PC-9 (cell line): ENCODE results near the gene LINGO1. TPM values are rescaled to one million over a fixed set of nuclear protein-coding genes. Genes with fewer than 3 reads are reported as not detected.

Experiments used
- Bru-seq: library from RNA; stranded (reverse); fragments of 400-500 nt; gene quantifications from one replicate; lab custom pipeline; 2021; lab: Mats Ljungman, UMichigan
- BruChase-seq, 2 experiments: library from RNA; stranded (reverse); fragments of 400-500 nt; gene quantifications; one replicate each; lab custom pipeline; 2021; lab: Mats Ljungman, UMichigan
- BruUV-seq: library from RNA; stranded (reverse); fragments of 400-500 nt; replicated peaks from 2 replicates; lab custom pipeline; 2021; lab: Mats Ljungman, UMichigan
- CTCF ChIA-PET: fragments of 300-600 bp; sonication (Branson Sonifier 250); formaldehyde crosslinking; loops from one replicate; lab custom pipeline; 2022; ENCODE audit warnings: antibody characterized with exemption; lab: Charles Lee
- POLR2A ChIA-PET: fragments of 300-600 bp; sonication (Branson Sonifier 250); formaldehyde crosslinking; loops from one replicate; lab custom pipeline; 2022; ENCODE audit warnings: antibody characterized with exemption; ENCODE audit not compliant: unreplicated experiment; lab: Charles Lee
- DNase-seq, 2 experiments: peaks; one replicate each; pipeline versions ENCODE4 v3.0.0 to v3.0.0-alpha.2; 2015 to 2022; ENCODE audit warnings: mixed read lengths in 1 of 2
- H2AFZ ChIP-seq: fragments of 200-600 bp; sonication (generic); 2 replicates; pipeline ENCODE4 v1.8.1; 2017; ENCODE audit warnings: antibody characterized with exemption
- H3F3A ChIP-seq: fragments of 200-600 bp; sonication (generic); 2 replicates; pipeline ENCODE4 v1.8.1; 2017; ENCODE audit warnings: antibody characterized with exemption, mild to moderate bottlenecking, low read depth; ENCODE audit not compliant: insufficient read depth
- H3K27ac ChIP-seq: fragments of 200-600 bp; sonication (generic); 2 replicates; pipeline ENCODE4 v1.6.1; 2016; ENCODE audit warnings: mixed run types
- H3K27me3 ChIP-seq: fragments of 200-600 bp; sonication (generic); 2 replicates; pipeline ENCODE4 v1.6.1; 2016; ENCODE audit warnings: low read depth, mixed run types; ENCODE audit not compliant: insufficient read depth
- H3K36me3 ChIP-seq: fragments of 200-600 bp; sonication (generic); 2 replicates; pipeline ENCODE4 v1.6.1; 2016; ENCODE audit warnings: low read depth, mixed run types
- H3K4me1 ChIP-seq: fragments of 200-600 bp; sonication (generic); replicated peaks from 2 replicates; pipeline ENCODE4 v1.6.1; 2016; ENCODE audit warnings: mixed run types; ENCODE audit not compliant: insufficient read depth
- H3K4me2 ChIP-seq: fragments of 200-600 bp; sonication (generic); 2 replicates; pipeline ENCODE4 v1.6.1; 2017; ENCODE audit warnings: mixed run types
- H3K4me3 ChIP-seq: fragments of 200-600 bp; sonication (generic); 2 replicates; pipeline ENCODE4 v1.6.1; 2016; ENCODE audit warnings: mixed run types
- H3K79me2 ChIP-seq: fragments of 200-600 bp; sonication (generic); 2 replicates; pipeline ENCODE4 v1.6.1; 2017; ENCODE audit warnings: low read depth, mixed run types
- H3K9me2 ChIP-seq: fragments of 200-600 bp; sonication (generic); 2 replicates; pipeline ENCODE4 v1.8.1; 2017; ENCODE audit warnings: mild to moderate bottlenecking; ENCODE audit not compliant: insufficient read depth
- H3K9me3 ChIP-seq: fragments of 200-600 bp; sonication (generic); 2 replicates; pipeline ENCODE4 v1.8.1; 2016; ENCODE audit warnings: low read depth; ENCODE audit not compliant: insufficient read depth
- H4K20me1 ChIP-seq: fragments of 200-600 bp; sonication (generic); 2 replicates; pipeline ENCODE4 v1.8.1; 2017; ENCODE audit not compliant: insufficient read depth
- CTCF ChIP-seq: fragments of 200-600 bp; sonication (generic); conservative IDR thresholded peaks from 2 replicates; pipeline ENCODE4 v1.6.1; 2017; ENCODE audit warnings: mixed run types, antibody characterized with exemption, mild to moderate bottlenecking, moderate library complexity
- EZH2 ChIP-seq: fragments of 200-600 bp; sonication (generic); IDR thresholded peaks from 2 replicates; pipeline ENCODE4 v1.8.0; 2017; ENCODE audit warnings: antibody characterized with exemption, low read depth
- intact Hi-C: fragments of 100-400 bp; cut with micrococcal nuclease; formaldehyde crosslinking; loops from one replicate; pipeline ENCODE4 v1.10.0; 2022; ENCODE audit not compliant: unreplicated experiment
- long read RNA-seq: library from polyadenylated mRNA; stranded (forward); transcript quantifications from one replicate; pipeline ENCODE4 v2.0.0, GENCODE V29; 2022
- total RNA-seq: library from RNA; stranded (reverse); gene quantifications from 2 replicates; pipeline ENCODE4 v1.2.3, GENCODE V29; 2021

Gene LINGO1
- total RNA-seq (not detected in 2 replicates), Bru-seq, nascent RNA (not detected), BruChase-seq, experiment 1, labeled RNA remaining after a 2-hour chase (not detected), BruChase-seq, experiment 2, labeled RNA remaining after a 6-hour chase (not detected)
- long read RNA-seq: 0 reads

- Histone ChIP-seq H3K4me3 (peak within 1 kb of the TSS; percentile 42; the same call in 1 of the 2 replicates), H3K79me2 (no peaks in the 10 kb centered on the region), H3K27ac (no peak within 1 kb of the TSS), H3K9me2 (no peaks in the 10 kb centered on the region), H3K27me3 (peaks cover 52% of the 10 kb centered on the region), H3K9me3 (no peaks in the 10 kb centered on the region), H3K4me2 (peak within 1 kb of the TSS; percentile 90), H2AFZ (peak within 1 kb of the TSS; percentile 72; the same call in 1 of the 2 replicates), H4K20me1 (no peaks in the 10 kb centered on the region), H3K4me1 (no peaks in the 10 kb centered on the region), H3F3A (no peaks in the 10 kb centered on the region), H3K36me3 (no peaks in the 10 kb centered on the region)
- ChIA-PET POLR2A (no interaction called here), CTCF (interaction anchor here (0.7 to 1.5 kb wide), 5 partner anchors 10 to 575 kb away, joined by 3 to 9 read pairs (median 4); no protein-coding TSS in a partner anchor)
- DNase-seq: no peak
- no TSS peak for BruUV-seq
- intact Hi-C loops: loop anchor here (1.0 to 5.0 kb wide), 3 partner anchors 189 to 513 kb away; no protein-coding TSS in a partner anchor
- TF ChIP-seq CTCF (no peak), EZH2 (no peak)
These were observed at the start of gene LINGO1 for GRCh38 chr15:77632534-77633133. TSS of gene LINGO1 (minus strand) at chr15:77632912. CDS start at chr15:77632315, 597 bp downstream.

- intact Hi-C loops: no loop called here
- no peaks in the 10 kb centered on the region for H3K36me3 ChIP-seq
- no peak overlapping the region for H3K4me3 ChIP-seq
- DNase-seq: no peak
- H3K9me3 ChIP-seq: no peaks in the 10 kb centered on the region
- peaks cover 90% of the 10 kb centered on the region for H3K27me3 ChIP-seq
- POLR2A ChIA-PET: no interaction called here
- H3K4me1 ChIP-seq: no peaks in the 10 kb centered on the region
- H3K4me2 ChIP-seq: no peak overlapping the region
- CTCF ChIA-PET: no interaction called here
- H3K27ac ChIP-seq: no peak overlapping the region
- no TSS peak for BruUV-seq
- H4K20me1 ChIP-seq: no peaks in the 10 kb centered on the region; the same call in none of the 2 replicates
- H3F3A ChIP-seq: no peaks in the 10 kb centered on the region
- no peak overlapping the region for H2AFZ ChIP-seq
- no peak for TF ChIP-seq EZH2
- no peak for TF ChIP-seq CTCF
- no peaks in the 10 kb centered on the region for H3K79me2 ChIP-seq
- no peaks in the 10 kb centered on the region for H3K9me2 ChIP-seq
These were observed 48.6 kb upstream of the LINGO1 start for GRCh38 chr15:77681362-77681761.

- no TSS peak for BruUV-seq
- Histone ChIP-seq H3K27ac (no peak overlapping the region), H3K9me2 (no peaks in the 10 kb centered on the region), H3K79me2 (no peaks in the 10 kb centered on the region), H3K9me3 (no peaks in the 10 kb centered on the region), H3F3A (no peaks in the 10 kb centered on the region), H3K4me1 (no peaks in the 10 kb centered on the region), H3K4me3 (no peak overlapping the region), H2AFZ (no peak overlapping the region), H3K36me3 (no peaks in the 10 kb centered on the region), H4K20me1 (no peaks in the 10 kb centered on the region; the same call in none of the 2 replicates), H3K27me3 (peaks cover 98% of the 10 kb centered on the region), H3K4me2 (no peak overlapping the region)
- intact Hi-C loops: no loop called here
- TF ChIP-seq CTCF (no peak), EZH2 (no peak)
- ChIA-PET CTCF (no interaction called here), POLR2A (no interaction called here)
- no peak for DNase-seq
These were observed 44.1 kb upstream of the LINGO1 start for GRCh38 chr15:77676569-77677375.
